ENCODE data around the gene KLHL29. TPM values are rescaled to one million over a fixed set of nuclear protein-coding genes. Genes with fewer than 3 reads are reported as not detected.

Gene KLHL29
- total RNA-seq, 1 experiment from 2014 or later: 2.4 TPM

GRCh38 chr2:23478933-23479683 lies 94.1 kb downstream of the KLHL29 start:
- no peaks in the 10 kb centered on the region for H3K27me3 ChIP-seq (ENCODE audit: insufficient read depth, low read length)
- no peak overlapping the region for H4K5ac ChIP-seq (ENCODE audit: insufficient read length, low read depth, low read length)
- no peak for DNase-seq
- H3K9me3 ChIP-seq (ENCODE audit: control insufficient read depth, low read depth, low read length): no peaks in the 10 kb centered on the region
- Mint-ChIP-seq H3K4me3 (peak overlapping the region in 1 of 2 experiments; percentile 58; a peak in 1 of 5 replicates), H3K9me3 (no peaks in the 10 kb centered on the region), H3K36me3 (ENCODE audit: insufficient read depth in 1 of 3, low read depth in 3 of 3) (no peaks in the 10 kb centered on the region; a peak in 1 of 7 replicates), H3K4me1 (peaks cover 65 to 72% of the 10 kb centered on the region in 2 experiments), H3K27me3 (ENCODE audit: low read depth) (peaks cover 34% of the 10 kb centered on the region), H3K27ac (peak overlapping the region in 2 of 3 experiments; percentile 44 to 85; a peak in 5 of 7 replicates)
- no peak overlapping the region for H2AFZ ChIP-seq (ENCODE audit: low read length)
- H3K4ac ChIP-seq (ENCODE audit: low read depth, low read length): no peak overlapping the region
- no peak for TF ChIP-seq CTCF (conservative IDR thresholded peaks at IDR 0.05)
- H3K9ac ChIP-seq (ENCODE audit: extremely low read depth, insufficient read length, low read length): no peak overlapping the region
- no peak overlapping the region for H3K56ac ChIP-seq (ENCODE audit: insufficient read length, low read depth, low read length)
- no CpG with 5 or more reads among the region's 20 CpGs for WGBS (ENCODE audit: extremely low coverage, insufficient read length, low lambda C conversion rate)
- H4K91ac ChIP-seq (ENCODE audit: insufficient read length, low read depth, low read length): no peak overlapping the region
- no peak overlapping the region for H3K4me2 ChIP-seq (ENCODE audit: insufficient read depth, insufficient read length, low read length)
- H2BK20ac ChIP-seq (ENCODE audit: low read depth, low read length, poor library complexity, severe bottlenecking): no peak overlapping the region
- no peak overlapping the region for H2BK12ac ChIP-seq (ENCODE audit: insufficient read length, low read depth, low read length)
- no peak overlapping the region for H3K23ac ChIP-seq (ENCODE audit: insufficient read length, low read depth, low read length)
- H3K4me1 ChIP-seq (ENCODE audit: insufficient read depth, low read length): peaks cover 10% of the 10 kb centered on the region; the same call in 1 of the 2 replicates
- no peak overlapping the region for H2BK5ac ChIP-seq (ENCODE audit: insufficient read length, low read length)
- H2BK15ac ChIP-seq (ENCODE audit: low read depth, low read length): no peak overlapping the region
- no peaks in the 10 kb centered on the region for H3K79me2 ChIP-seq (ENCODE audit: insufficient read depth, low read length)
- H4K8ac ChIP-seq (replicated peaks; ENCODE audit: insufficient read length, low read depth, low read length): no peak overlapping the region
- no peaks in the 10 kb centered on the region for H3K23me2 ChIP-seq (ENCODE audit: insufficient read length, low read depth, low read length, poor library complexity, severe bottlenecking)
- H2BK120ac ChIP-seq (ENCODE audit: low read depth, low read length, poor library complexity, severe bottlenecking): no peak overlapping the region
- no peak overlapping the region for H2AK5ac ChIP-seq (ENCODE audit: insufficient read length, low read length)
- no peaks in the 10 kb centered on the region for H3K79me1 ChIP-seq (ENCODE audit: insufficient read depth, low read depth, low read length, poor library complexity, severe bottlenecking)
- H3T11ph ChIP-seq (ENCODE audit: low read length): no peak overlapping the region
- H3K18ac ChIP-seq (ENCODE audit: insufficient read length, low read depth, low read length): peak overlapping the region; percentile 18
- no peaks in the 10 kb centered on the region for H4K20me1 ChIP-seq (ENCODE audit: control insufficient read depth, insufficient read depth, insufficient read length)
- H3K14ac ChIP-seq (ENCODE audit: insufficient read depth, low read length): no peak overlapping the region
- no peak overlapping the region for H3K27ac ChIP-seq (ENCODE audit: insufficient read length, low read depth, low read length)
